ENCODE results near the gene FARP1.

The FARP1 gene

GRCh38 chr13:98315466-98315865 is 172.6 kb downstream of the FARP1 start:
- H3K4me3 ChIP-seq (ENCODE audit: low read depth, low read length): no peak overlapping the region
- TF ChIP-seq, protein P1, sequence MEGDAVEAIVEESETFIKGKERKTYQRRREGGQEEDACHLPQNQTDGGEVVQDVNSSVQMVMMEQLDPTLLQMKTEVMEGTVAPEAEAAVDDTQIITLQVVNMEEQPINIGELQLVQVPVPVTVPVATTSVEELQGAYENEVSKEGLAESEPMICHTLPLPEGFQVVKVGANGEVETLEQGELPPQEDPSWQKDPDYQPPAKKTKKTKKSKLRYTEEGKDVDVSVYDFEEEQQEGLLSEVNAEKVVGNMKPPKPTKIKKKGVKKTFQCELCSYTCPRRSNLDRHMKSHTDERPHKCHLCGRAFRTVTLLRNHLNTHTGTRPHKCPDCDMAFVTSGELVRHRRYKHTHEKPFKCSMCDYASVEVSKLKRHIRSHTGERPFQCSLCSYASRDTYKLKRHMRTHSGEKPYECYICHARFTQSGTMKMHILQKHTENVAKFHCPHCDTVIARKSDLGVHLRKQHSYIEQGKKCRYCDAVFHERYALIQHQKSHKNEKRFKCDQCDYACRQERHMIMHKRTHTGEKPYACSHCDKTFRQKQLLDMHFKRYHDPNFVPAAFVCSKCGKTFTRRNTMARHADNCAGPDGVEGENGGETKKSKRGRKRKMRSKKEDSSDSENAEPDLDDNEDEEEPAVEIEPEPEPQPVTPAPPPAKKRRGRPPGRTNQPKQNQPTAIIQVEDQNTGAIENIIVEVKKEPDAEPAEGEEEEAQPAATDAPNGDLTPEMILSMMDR (IDR thresholded peaks at IDR 0.05; ENCODE audit: borderline replicate concordance, insufficient read depth, low read depth, low read length): no peak

DNA sequence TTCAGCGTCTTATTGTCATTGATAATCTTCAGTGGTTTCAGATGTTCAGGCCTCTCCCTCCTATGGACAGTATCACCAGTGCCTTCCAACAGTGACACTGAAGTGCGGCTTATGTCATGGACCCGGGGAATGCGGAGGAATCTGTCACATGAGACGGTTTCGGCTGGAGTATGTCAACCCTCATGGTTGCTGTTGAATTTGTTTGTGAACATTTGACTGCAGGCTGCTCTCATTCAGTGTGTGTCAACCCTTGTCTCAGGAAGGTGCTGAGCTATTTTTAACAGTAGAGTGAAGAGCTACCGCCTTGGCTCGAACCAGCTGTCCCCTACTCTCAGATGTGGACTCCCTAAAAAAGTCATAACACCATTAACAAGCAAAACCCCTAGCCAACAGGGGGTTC is 173.0 kb downstream of the FARP1 start:
- TF ChIP-seq, protein P1 (IDR thresholded peaks at IDR 0.05; ENCODE audit: borderline replicate concordance, insufficient read depth, low read depth, low read length): no peak
- no peak overlapping the region for H3K4me3 ChIP-seq (ENCODE audit: low read depth, low read length)

GRCh38 chr13:98317573-98318171 is 174.8 kb downstream of the FARP1 start:
- TF ChIP-seq, protein P1 (IDR thresholded peaks at IDR 0.05; ENCODE audit: borderline replicate concordance, insufficient read depth, low read depth, low read length): no peak
- no peak overlapping the region for H3K4me3 ChIP-seq (ENCODE audit: low read depth, low read length)

DNA sequence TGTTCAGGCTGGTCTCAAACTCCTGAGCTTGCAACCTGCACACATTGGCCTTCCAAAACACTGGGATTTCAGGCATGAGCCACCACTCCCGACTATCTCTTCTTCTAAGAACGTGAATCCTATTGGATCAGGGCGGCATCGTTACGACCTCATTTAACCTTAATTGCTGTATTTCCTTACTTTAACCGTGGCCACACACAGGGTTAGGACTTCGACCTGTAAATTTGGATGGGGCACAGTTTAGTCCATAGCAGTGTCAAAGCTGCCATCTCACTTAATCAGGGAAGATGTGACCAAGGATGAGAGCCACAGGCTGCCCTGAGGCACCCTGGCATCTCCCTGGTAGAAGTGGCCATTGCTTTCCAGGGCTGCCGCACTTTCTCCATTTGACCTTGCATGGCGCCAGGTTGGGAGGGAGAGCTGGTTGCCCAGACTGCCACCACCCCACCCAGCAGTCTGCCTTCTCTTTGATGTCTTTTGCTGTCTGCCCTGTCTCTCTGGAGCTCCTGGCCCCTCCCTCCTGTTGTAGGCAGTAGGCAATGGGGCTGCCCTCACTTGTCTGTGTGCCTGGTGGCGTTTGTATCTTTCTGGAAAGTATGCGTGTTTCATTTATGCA is 175.5 kb downstream of the FARP1 start:
- H3K4me3 ChIP-seq (ENCODE audit: low read depth, low read length): no peak overlapping the region
- TF ChIP-seq, protein P1 (IDR thresholded peaks at IDR 0.05; ENCODE audit: borderline replicate concordance, insufficient read depth, low read depth, low read length): no peak

GRCh38 chr13:98320561-98321105 is 177.7 kb downstream of the FARP1 start:
- TF ChIP-seq, protein P1 (IDR thresholded peaks at IDR 0.05; ENCODE audit: borderline replicate concordance, insufficient read depth, low read depth, low read length): no peak

GRCh38 chr13:98321395-98321794 is 178.5 kb downstream of the FARP1 start:
- H3K4me3 ChIP-seq (ENCODE audit: low read depth, low read length): no peak overlapping the region
- TF ChIP-seq, protein P1 (IDR thresholded peaks at IDR 0.05; ENCODE audit: borderline replicate concordance, insufficient read depth, low read depth, low read length): no peak

More at GRCh38 chr13:98320561-98321105, 177.7 kb downstream of the FARP1 start:
- no peak overlapping the region for H3K4me3 ChIP-seq (ENCODE audit: low read depth, low read length)

Measured in GM12875 (cell line).